HEK293T (cell line): ENCODE data around the gene LRRC8A.

Experiments used
- FOXA1 ChIP-seq: fragments of 450-650 bp; IDR thresholded peaks from 2 replicates; pipeline ENCODE4 v1.6.1; 2016; ENCODE audit warnings: mild to moderate bottlenecking
- FOXK2 ChIP-seq: fragments of 450-650 bp; IDR thresholded peaks from 2 replicates; pipeline ENCODE4 v1.6.1; 2016; ENCODE audit warnings: mild to moderate bottlenecking
- SP1 ChIP-seq: fragments of 450-650 bp; IDR thresholded peaks from 2 replicates; pipeline ENCODE4 v1.6.1; 2017
- TARDBP ChIP-seq: fragments of 450-650 bp; IDR thresholded peaks from 2 replicates; pipeline ENCODE4 v1.6.1; 2016

DNA sequence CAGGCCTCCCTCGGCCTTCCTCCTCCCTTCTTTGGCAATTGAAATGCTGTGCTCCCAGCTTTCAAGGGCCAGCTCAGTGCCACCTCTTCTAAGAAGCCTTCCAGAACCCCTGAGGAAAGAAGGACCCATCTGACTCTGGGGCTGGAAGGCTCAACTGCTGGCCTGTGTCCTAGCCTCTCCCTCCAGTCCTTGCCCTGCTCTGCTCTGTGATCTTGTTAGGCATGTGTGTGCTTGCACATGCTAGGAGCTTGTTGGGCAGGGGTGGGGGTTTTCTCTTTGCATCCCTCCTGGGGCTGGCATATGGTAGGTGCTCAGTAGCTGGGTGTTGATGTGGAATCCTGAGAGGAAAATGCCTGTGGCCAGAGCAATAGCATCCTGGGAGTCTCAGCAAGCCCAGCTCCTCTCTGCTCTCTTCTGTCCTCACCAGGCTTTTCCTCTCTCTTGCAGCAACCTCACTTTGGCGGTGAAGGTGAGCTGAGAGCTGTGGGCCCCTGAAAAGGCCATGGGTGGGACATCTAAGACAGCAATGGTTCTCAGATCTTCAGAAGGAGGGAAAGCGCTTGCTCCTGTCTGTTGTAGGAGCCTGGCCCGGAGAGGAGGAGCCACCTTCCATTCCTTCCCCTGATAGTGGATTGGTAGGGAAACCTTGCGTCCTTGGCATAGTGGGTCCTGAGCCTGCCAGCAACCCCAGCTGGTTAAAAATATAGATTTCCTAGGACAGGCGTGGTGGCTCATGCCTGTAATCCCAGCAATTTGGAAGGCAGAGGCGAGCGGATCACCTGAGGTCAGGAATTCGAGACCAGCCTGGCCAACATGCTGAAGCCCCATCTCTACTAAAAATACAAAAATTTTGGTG lies 55.6 kb downstream of the LRRC8A start:
- TF ChIP-seq SP1: no peak
- TF ChIP-seq FOXK2: no peak
- no peak for TF ChIP-seq TARDBP
- no peak for TF ChIP-seq FOXA1
